Activated naive CD8-positive, alpha-beta T cell treated with anti-CD3 and anti-CD28 coated beads, Interleukin-2, amount 50 U/mL, for 16 hours (primary cell): Measurements from ENCODE around the gene C16orf96.

Source experiments
- DNase-seq: peaks from one replicate; pipeline ENCODE4 v3.0.0-alpha.2; 2020; ENCODE audit warnings: low read depth, low spot score

Gene C16orf96

DNA sequence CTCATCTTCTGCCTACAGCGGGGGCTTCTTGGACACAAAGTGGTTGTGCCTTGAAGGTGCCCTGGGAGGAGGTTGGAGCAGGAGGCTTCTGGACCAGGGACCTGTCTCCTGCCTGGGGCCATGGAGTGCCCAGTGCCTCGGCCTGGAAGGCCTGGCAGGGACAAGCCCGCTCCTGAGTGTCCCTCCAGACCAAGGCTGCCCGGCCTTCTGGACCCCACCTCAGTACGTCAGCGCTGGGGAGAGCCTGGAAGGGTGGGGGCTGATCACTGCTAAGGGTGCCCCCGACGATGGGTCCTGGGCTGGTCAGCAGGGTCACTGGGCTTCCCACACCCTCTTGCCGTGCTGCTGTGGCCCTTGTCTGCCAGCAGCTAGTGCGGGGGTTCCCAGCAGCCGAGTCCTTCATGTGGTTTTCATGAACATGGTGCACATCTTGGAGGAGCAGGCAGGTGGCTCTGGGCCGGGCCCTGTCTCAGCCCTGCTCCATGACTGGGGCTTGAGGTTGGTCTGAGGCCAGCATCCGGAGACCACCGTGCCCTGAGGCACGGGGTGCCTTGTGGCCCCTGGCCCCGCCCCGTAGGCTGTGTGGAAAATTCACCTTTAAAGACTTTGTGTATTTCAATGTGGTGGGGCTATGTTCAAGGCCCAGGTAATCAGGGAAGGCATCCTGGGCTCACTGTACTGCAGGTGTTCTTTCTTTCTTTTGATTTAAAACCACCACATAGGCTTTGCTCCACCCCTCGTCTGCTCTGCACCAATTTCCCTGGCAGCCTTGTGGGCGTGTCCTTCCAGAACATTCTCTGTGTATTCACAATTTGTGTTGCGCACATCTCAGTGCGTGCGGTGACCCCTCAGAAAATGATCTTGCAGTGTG lies 90.9 kb downstream of the C16orf96 start:
- no peak for DNase-seq

DNA sequence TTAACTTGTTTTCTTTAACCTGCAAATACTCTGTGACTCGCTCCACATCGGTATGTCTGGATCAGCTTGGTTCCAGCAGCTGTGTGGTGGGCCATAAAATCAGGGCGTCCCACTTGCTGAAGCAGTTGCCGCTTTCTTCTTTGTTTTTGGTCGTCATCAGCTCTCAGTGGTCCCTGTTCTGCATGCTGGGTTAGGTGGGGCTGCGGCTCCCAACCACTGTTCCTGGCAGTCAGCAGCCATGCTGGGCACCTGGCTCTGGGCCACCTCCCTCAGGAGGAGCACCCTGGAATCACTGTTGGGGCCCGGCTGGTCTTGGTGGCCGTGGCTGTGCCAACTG lies 91.5 kb downstream of the C16orf96 start:
- no peak for DNase-seq

DNA sequence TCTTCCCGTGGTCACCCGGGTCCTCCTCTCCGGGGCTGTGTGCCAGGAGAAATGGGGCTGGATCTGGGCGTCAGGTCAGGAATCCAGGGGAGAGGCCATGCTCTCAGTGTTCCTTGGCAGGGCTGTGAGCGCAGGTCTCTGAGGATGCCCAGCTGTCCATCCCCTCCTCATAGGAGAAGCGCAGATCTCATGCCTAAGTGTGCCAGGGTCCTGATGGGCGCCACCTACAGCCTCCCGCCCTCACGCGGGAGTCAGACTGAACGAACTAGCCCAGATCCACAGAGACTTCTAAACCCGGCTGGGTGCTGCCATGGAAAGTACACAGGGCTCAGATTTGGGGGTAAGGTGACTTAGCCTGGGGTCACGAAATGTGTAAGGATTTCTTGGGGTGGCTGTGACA lies 92.8 kb downstream of the C16orf96 start:
- no peak for DNase-seq

DNA sequence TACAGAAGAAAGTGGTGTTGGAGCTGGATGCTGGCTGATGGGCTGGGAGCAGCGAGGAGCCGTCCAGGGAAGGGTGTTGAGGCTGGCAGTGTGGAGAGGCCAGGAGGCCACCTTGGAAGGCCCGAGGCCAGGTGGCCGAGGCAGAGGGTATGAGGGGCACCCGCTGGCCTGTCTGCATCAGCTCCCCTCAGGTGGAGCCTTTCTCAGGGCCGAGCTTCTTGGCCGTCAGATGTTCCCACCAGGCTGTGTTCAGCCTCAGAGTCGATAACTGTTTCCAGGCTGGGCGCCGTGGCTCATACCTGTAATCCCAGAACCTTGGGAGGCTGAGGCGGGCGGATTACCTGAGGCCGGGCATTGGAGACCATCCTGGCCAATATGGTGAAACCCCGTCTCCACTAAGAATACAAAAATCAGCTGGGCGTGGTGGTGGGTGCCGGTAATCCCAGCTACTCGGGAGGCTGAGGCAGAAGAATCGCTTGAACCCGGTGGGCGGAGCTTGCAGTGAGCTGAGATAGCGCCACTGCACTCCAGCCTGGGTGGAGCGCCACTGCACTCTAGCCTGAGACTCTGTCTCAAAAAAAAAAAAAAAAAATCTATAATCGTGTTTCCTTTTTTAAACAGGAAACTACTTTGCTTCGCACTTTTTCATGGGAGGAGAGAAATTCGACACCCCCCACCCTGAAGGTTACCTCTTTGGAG lies 93.8 kb downstream of the C16orf96 start:
- no peak for DNase-seq
